ENCODE data around the gene MBOAT1.

Gene MBOAT1

DNA sequence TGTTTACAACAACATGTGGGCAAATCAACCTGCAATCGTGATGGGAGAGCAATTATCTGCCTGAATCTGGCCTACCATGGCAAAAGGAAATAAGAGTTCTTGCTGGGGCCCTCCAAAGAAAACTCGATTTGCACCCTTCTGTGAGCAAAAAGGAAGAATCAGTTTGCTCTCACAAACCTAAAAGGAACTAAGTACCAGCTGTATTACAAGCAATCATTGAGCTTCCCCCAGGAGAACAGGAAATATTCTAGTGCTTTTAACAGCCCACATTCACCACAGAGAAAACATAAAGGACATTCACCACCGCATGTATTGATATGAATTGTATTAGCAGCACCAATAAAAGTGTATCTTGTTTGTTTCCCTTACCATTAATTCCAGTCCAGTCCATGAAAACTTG is 75.0 kb downstream of the MBOAT1 start:
- DNase-seq (ENCODE audit: low read depth in 2 of 2): no peak

DNA sequence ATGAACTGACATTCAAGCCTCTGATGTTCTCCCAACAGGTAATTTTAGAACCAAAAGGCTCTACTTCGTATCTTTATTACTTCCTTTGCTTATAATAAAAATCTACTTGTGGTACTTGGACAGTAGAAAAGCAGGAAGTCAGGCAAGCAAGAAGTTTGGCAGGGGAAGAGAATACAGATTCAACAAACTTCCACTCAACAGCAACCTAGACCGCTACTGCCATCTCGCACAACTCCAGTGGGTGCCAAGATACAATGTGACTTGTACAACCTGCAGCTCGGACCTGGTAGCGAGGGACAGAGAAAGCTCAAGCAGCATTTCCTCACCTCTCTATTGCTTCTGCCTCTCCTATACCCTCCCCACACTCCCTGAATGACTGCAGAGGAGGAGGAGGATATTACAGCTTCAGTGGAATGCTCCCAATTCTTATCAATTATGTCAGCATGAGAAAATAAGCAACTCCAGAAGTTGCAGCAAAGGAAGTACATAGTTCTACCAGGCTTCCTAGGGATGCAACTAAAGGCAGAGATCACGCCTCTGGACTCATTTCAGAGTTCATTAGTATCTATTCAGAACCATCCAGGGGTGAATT is 76.5 kb downstream of the MBOAT1 start:
- DNase-seq (ENCODE audit: low read depth in 2 of 2): no peak

DNA sequence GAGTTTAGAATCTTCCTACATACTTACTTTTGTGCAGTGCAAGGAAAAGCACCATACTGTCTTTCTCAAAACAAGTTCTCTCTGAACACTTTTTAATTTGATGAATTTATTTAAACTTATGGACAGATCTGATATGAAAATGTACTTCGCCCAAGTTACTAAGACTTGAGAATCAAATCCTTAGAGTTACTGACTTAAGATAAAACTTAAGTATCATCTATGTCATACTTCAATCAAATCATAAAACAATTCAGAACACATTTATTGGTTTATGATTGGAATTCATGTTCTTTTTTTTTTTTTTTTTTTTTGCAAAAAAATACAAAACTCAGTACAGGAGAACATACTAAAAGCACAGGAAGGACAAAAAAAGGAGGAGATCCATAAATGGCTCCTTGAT is 77.7 kb downstream of the MBOAT1 start:
- DNase-seq (ENCODE audit: low read depth in 2 of 2): no peak

DNA sequence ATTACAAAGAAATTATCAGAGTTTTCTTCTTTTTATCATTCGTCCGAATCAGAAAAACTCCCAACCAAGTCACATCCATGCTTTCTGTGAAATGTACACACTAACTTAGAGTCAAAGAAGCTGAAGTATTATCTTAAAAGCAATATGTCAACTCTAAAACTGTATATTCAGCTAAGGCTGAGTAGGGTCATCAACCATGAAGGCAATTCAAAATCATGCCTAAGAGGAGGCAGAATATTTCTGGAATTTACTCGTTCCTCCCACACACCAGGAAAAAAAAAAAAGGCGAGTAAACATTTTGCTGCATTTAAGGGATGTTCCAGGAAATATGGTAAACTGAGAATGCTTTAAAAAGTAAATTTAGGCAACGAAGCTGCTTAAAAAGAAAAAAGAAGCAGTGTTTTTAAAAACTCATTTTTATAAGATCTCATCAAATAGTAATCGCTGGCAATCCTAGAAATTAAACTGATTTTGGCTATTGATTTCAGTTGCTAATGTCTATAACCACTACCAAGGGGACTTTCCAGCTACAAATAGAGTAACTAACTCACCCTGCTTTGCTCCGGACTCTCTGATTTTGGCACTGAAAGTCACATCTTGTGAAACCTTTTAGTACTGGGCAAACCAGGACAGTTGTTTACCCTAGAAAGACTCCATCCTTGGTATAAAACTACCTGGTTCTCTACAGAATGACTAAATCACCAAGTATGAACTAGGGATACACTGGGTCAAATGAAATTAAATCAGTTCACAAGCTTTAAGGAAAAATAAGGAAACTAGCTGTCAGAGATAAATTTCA is 82.8 kb downstream of the MBOAT1 start:
- DNase-seq (ENCODE audit: low read depth in 2 of 2): no peak

DNA sequence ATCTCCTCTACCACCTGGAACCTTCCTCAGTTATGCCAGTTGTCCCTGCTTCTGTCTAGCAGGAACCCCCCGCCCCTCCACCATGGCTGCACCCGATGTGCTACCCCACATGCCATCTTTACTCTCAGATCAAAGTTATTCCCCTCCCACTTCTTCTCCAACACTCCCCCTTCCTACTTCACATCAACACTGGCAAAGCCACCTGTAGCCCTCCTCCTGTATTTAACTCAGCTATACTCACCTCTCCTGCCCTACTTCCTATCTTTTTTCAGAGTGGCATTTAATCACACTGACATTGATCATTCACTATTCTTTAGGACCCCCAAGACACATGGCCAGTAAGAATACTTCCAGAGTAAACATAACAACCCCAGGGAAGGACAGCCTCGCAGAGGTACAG is 84.3 kb downstream of the MBOAT1 start:
- no peak for DNase-seq (ENCODE audit: low read depth in 2 of 2)

DNA sequence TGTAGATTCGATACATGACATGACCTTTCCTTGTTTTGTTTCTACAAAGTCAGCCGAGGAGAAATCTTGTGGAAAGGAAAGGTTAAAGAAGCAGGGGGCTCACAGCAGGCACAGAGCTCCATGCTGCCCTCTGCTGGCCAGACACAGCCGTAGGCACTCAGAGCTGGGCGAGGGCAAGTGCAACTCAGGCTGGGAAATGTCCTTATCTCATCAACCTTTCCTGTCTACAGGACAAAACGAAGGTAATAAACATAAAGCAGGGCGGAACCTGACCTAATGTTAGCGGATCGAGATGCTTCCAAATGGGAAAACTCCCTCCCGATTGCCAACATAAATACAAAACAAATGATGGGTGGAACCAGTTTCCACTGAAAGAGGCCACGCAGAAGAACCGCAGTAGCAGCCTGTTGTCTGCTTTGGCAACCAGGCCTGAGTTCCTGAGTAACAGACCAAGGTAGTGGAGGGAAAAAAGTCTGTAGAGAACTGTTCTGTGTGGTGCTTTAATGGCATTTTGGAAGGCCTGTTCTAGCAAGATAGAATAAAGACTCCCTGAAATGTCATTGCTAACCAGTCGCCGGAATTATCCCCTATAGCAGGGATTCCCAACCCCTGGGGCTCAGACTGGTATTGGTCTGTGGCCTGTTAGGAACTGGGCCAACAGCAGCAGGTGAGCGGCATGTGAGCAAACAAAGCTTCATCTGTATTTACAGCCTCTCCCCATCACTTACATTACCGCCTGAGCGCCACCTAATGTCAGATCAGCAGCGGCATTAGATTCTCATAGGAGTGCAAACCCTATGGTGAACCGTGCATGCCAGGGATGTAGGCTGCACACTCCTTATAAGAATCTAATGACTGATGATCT is 85.2 kb downstream of the MBOAT1 start:
- peak; percentile 24 to 51 for DNase-seq (ENCODE audit: low read depth in 2 of 2)

DNA sequence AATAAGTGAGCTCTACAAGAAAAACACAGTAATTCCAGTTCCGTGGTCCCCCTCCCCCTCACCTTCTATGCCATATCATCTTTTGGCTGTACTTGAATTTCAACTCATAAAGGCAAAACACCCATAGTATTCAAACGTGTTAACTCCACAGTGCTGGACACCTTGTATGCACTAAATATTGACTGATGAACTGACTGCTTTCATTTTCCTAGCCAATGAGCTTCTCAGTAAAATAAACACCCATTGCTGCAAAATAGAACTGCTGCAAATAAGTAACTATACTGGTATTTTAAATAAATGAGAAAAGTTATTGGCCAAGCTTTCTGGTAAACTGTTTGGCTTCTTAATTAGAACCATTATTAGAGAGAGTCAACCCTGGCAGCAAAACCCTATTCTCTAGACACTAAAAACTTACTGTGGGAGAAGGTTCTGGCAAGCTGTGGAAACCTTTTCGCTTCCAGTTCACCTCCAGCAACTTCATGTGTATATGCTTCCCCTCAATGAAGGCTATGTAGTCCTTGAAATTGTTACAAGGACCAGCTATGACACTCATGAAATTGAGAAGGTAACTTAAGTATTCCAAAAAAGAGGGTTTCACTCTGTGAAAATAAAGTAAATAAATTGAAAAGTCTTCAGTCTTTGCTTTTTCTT is 86.0 kb downstream of the MBOAT1 start:
- no peak for DNase-seq (ENCODE audit: low read depth in 2 of 2)

DNA sequence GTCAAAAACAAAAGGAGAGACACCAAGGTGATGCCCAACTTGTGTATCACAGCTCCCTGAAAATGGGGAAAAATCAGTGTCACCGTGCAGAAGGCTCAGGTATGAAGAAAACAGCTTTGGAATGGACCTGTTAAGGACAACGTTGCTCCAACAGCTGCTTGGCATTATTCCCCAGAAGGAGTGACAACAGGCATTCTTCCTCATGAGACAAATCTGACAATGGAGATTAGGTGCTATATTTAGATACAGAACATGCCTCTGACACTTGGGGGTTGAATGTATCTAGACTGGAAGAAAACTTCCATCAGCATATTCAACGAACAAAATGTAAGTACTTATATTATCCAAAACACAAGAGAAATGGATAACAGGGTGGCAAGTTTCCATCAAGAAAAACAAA is 87.7 kb downstream of the MBOAT1 start:
- no peak for DNase-seq (ENCODE audit: low read depth in 2 of 2)

DNA sequence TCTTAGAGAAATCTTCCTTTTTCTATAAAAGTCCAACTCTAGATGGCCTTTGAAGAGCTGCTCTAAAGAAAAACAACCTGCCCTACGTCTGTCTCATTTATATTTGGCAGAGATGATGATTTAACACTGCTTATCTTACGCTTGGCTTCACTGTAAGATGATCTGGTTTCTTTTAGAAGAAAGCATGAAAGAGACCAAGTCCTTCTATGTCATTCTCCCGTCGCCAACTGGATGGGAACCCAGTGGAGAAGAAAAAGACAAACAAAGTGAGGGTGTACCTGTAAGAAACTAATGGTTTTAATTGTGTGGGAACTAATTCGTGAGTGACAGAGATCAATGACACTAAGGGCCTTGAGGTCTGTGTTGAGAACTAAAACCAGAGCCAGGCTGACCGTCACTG is 92.8 kb downstream of the MBOAT1 start:
- DNase-seq (ENCODE audit: low read depth in 2 of 2): no peak

DNA sequence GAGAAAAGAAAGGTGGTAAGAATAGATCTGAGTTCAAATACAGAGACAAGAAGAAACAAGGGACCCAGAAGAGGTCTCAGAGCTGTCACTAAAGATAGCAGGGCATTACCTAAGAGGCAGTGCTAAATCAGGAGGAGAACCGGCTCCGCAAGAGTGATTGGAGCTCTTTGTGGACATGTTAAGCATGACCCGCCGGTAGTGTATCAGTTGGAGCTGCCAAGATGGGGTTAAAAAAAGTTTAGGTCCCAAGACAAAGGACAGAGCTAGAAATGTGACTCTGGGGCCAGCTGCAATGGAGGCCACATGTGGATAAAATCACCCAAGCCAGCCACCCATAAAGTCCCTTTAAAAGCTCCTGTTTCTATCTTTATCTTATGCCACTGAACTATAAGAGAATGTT is 93.4 kb downstream of the MBOAT1 start:
- no peak for DNase-seq (ENCODE audit: low read depth in 2 of 2)

DNA sequence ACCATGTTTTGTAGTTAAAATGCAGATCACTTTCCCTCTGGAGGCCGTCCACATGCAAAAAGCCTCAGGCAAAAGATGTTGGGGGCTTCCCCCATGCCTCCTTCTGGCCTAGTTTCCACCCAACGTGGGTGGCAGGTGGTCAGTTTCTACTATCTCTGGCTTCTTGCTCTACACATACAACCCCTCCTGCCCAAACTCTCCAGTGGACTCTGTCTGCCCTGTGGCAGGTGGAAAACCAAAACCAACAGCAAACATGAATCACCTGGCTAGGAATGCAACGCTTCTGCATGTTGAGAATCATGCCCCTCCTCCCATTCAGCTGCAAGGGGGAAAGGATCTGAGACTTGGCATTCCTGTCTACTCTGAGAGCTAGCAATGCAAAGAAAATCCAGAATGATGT is 94.8 kb downstream of the MBOAT1 start:
- no peak for DNase-seq (ENCODE audit: low read depth in 2 of 2)

DNA sequence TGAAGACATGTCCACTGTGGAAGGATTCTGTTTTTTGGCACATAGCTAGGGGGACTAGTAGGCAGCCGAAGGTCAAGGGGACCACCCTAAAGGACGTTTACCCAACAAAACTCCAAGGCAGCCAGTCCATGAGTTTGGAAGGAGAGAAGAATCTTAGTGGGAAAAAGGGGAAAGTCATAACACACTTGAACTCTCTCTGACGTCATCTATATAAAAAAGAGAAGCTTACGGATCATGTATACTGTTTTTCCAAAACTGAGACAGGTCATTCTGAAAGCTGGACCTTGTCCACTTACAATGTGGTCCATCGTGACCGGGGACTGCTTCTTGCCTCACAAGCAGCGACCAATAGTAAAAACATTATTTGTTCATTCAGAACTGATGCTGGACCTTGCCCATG is 95.5 kb downstream of the MBOAT1 start:
- DNase-seq (ENCODE audit: low read depth in 2 of 2): no peak

DNA sequence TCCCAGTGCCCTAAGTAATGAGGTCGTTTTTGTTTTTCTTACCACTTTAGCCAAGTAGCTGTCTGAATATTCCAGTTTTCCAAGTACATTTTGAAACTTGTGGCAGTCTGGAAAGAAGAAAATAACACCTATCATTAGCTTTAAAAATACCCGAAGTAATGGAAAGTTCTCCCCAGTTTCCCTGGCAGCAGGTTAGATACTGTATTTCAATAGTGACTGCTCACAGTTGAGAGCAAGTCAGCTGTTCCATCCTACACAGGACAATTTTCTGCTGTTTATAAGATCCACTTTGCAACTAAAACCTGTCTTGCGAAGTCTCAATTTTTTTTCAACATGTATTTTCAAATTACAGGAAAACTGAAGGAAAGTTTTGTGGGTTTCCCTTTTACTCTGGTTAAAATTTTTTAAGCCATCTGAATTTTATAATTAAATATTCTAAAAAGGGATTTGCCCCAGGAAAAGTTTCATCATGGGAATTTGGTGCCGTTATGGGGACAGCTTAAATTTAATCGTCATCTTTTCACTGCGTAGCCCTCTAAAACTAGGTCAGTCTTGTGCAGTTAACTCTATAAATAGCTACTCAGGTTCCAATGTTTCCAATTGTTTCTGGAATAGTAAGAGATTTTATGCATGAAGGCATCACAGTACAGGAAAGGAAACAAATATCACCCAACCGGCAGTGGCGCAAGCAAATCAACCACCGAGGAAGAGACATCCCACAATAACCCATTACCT is 96.9 kb downstream of the MBOAT1 start:
- DNase-seq (ENCODE audit: low read depth in 2 of 2): no peak

DNA sequence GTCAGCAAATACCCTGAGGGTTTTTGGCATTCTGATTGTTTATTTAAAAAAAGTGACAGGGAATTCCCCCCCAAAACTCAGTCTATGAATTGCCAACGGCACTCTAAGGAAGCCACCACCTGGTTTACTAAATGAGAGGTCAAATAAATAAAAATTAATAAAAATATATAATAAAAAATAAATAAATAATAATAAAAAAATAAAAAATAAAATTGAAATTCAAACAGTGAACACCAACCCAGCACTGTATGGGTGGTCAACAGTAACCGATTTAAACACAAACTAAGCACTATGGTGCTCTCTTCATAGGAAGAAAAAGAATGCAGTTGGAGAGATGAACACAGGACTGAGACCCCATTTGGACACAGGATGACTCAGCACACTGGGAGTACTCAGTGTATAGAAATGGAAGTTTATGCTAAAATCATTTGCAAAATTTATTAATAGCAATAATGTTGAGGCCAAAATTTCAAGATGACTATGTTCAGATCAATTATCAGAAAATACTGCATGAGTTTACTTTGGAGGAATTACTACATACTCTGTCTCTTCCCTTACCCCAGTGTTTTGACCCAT is 98.5 kb downstream of the MBOAT1 start:
- no peak for DNase-seq (ENCODE audit: low read depth in 2 of 2)

DNA sequence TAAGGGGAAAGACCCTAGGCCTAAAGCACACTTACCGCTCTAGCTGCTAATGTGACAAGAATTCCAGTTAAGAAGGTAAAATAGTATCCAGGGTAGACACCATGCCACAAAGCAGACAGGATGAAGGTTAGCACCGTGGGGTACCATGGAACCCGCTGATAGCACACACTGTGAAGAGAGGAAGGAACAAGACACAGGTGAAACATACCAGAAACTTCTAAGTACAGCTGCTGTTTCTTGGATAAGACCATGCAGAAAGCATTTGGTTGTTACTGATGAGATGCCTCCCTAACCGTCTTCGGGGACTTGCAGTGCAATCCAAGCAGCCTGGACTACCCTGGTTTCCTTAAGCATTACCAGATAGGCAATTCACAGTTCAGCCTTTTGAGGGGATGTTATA is 99.4 kb downstream of the MBOAT1 start:
- DNase-seq (ENCODE audit: low read depth in 2 of 2): no peak

DNA sequence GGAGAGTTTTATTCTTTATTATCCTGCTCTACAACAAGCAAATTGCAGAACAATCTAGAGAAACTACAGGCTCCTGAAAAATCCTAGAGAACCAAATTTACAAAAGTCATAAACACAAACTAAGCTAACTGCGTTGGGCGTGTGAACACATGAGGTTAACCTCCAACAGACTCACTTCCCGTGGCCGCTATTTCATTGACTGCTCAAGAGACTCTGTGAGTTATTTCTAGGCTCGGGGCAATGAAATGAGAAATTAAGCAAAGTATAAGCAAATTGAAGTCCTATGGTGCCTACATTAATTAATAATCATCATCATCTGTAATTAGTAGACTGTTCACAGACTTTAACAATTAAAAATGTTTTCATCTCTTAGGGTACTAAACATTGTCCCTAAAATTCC is 100.0 kb downstream of the MBOAT1 start:
- no peak for DNase-seq (ENCODE audit: low read depth in 2 of 2)

DNA sequence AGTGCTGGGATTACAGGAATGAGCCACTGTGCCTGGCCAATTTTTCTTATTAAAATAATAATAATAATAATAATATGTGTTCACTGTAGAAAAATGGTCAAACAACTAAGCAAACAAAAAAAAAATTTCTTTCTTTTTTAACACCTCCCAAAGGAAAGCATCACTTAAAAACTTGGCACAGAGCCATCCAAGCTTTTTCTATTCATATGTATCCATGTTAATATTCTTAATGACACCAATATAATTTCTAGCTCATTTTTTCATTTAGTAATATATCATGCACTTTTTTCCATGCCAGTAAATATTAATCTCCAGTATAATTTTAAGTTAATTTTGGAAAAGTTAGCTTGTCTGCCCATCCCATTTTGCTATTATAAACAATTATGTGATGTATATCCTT is 101.8 kb downstream of the MBOAT1 start:
- no peak for DNase-seq (ENCODE audit: low read depth in 2 of 2)

DNA sequence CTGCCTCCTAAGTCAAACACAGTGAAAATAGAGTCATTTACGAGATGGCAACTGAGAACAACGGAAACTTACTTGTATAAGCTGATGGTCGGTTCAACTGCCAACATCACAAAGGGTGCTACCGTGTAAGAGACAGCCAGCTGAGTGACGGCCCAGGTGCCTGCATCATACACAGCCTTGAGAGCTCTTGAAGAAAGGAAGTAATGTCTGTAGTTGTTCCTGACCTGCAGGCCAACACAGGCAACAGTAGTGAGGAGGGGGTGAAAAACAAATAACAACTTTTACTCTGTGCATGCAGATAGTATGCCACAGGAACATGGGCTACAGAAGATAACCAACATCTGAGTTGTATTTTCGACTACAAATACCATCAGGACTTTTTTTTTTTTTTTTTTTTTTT is 102.7 kb downstream of the MBOAT1 start:
- no peak for DNase-seq (ENCODE audit: low read depth in 2 of 2)

DNA sequence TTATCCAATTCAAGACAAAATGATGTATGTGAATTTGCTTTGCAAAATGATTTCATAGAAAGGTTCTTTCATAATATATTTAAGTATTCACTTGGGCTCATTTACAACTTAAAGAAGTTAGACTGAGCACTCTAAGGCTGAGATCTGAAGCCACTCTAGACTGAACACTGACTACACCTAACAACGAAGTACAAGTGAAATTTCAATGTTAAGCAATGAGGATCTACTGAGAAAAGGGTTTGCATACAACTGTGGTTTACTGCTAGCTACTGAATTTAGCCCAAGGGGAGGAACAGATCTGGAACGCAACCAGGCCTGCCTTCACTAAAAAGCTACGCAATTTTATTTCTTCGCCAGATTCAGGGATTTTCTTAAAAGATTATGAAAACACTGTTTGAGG is 106.4 kb downstream of the MBOAT1 start:
- DNase-seq (ENCODE audit: low read depth in 2 of 2): no peak

DNA sequence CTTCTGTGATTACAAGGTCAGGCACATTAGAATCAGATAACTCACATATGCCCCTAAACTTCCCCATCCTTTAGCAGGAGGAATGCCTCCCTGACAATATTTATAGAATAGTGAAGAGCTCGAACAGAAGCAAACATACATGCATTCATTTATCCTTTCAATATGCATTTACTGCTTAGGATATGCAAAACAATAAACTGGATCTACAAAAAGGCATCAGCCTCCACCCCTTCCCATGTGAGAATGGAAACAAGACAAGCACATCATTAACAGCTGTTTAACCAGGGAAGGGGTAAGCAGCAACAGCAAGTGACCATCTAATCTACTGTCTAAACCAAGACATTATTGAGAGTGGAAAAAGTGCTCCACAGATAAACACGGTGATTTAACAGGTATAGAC is 107.6 kb downstream of the MBOAT1 start:
- no peak for DNase-seq (ENCODE audit: low read depth in 2 of 2)

DNA sequence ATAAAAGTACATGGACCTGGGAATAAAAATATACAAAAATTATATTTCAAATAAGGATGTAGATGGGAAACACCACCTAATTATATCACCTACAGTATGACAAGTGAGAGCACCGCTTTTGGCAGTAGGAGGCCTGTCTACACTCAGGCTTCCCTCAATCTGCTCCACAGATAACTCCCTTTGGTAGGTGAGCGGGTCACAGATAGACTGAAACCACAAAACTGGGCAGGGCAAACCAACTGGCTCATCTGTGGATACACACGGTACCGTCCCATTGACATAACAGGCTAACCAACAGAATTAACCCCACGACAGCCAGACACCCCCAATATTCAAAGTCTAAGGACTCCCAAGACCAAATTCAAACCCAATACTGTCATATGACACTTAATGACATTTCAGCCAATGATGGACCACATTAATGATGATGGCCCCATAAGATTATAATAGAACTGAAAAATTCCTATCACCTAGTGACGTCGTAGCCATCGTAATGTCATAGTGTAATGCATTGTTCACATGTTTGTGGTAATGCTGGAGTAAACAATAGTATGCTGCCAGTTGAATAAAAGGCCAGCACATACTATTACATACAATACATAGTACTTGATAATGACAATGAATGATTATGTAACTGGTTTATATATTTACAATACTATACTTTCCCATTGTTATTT is 109.7 kb downstream of the MBOAT1 start:
- DNase-seq (ENCODE audit: low read depth in 2 of 2): no peak

Data from stimulated activated CD8-positive, alpha-beta memory T cell treated with anti-CD3 and anti-CD28 coated beads, Interleukin-15, amount 100 ng/mL, for 48 hours (primary cell).